Activated naive CD4-positive, alpha-beta T cell treated with anti-CD3 and anti-CD28 coated beads, Interleukin-2, amount 10 ng/mL, durations not matched to agents 7 days and 5 days (primary cell): ENCODE results near the gene UTRN.

Source experiments
- CTCF ChIA-PET: fragments of 350-600 bp; sonication (Branson Sonifier 250); formaldehyde crosslinking; loops from one replicate; lab custom pipeline; 2021; ENCODE audit warnings: antibody characterized with exemption; lab: Charles Lee
- DNase-seq: peaks from one replicate; pipeline ENCODE4 v3.0.0-alpha.2; 2020
- H3K27ac Mint-ChIP-seq: one replicate; pipeline ENCODE4 v1.8.0; 2021; ENCODE audit warnings: mild to moderate bottlenecking, moderate library complexity, mixed read lengths
- H3K27me3 Mint-ChIP-seq: one replicate; pipeline ENCODE4 v1.8.0; 2021; ENCODE audit warnings: mild to moderate bottlenecking, mixed read lengths
- H3K36me3 Mint-ChIP-seq: one replicate; pipeline ENCODE4 v1.8.0; 2021; ENCODE audit warnings: mixed read lengths
- H3K4me1 Mint-ChIP-seq: one replicate; pipeline ENCODE4 v1.8.0; 2021; ENCODE audit warnings: mixed read lengths
- H3K4me3 Mint-ChIP-seq: one replicate; pipeline ENCODE4 v1.8.0; 2021; ENCODE audit warnings: mild to moderate bottlenecking, moderate library complexity, mixed read lengths
- H3K9me3 Mint-ChIP-seq: one replicate; pipeline ENCODE4 v1.8.0; 2021; ENCODE audit warnings: mixed read lengths

Gene UTRN

DNA sequence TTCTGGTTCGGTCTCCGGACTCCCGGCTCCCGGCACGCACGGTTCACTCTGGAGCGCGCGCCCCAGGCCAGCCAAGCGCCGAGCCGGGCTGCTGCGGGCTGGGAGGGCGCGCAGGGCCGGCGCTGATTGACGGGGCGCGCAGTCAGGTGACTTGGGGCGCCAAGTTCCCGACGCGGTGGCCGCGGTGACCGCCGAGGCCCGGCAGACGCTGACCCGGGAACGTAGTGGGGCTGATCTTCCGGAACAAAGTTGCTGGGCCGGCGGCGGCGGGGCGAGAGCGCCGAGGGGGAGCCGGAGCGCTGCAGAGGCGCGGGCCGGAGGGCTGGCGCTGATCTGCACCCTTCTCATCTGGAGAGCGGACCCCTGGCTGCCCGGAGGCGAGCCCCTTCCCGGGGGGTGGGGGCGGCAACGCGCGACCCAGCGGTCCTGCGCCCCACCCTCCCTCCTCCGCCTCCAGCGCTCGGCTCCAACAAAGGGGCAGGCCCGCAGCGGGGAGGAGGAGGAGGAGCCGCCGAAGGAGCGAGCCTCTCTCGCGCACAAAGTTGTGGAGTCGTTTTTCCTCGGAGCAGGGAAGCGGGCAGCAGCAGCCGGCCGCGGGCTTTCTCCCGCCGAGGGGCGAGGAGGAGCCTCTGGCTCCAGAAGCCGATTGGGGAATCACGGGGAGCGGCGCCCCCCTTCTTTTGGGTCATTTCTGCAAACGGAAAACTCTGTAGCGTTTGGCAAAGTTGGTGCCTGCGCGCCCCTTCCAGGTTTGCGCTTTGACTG lies at the start of gene UTRN:
UTRN (plus strand) TSS at position 553 of the 765 bp plus-strand sequence. CDS start 6,494 bp downstream, outside the sequence.
- CTCF ChIA-PET = interaction anchor here (1.0 to 1.4 kb wide), 2 partner anchors 197 kb away, joined by 3 to 7 read pairs; no protein-coding TSS in a partner anchor

DNA sequence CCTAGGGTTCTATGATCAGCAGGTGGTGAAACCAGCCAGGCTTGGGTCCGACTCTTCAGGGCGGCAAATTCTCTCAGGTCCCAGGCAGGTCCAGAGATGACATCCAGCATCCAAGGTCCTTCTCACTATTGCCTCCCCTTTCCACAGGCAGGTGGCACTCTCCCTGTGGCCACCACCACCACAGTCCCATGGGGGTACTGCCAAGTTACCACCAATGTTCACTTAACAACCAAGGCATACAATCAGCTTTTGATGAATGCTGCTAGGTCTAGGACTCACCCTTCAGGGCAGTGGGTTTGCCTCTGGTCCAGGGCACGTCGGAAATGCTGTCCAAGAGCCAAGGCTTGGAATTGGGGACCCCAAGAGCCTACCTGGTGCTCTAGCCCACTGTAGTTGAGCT lies 40.4 kb upstream of the UTRN start:
- no peak for DNase-seq
- H3K27ac Mint-ChIP-seq = no peak overlapping the region
- H3K9me3 Mint-ChIP-seq = peaks cover 6% of the 10 kb centered on the region
- peaks cover 2% of the 10 kb centered on the region for H3K4me1 Mint-ChIP-seq
- H3K4me3 Mint-ChIP-seq = no peak overlapping the region
- no peaks in the 10 kb centered on the region for H3K36me3 Mint-ChIP-seq
- H3K27me3 Mint-ChIP-seq = peaks cover 25% of the 10 kb centered on the region
- CTCF ChIA-PET = no interaction called here

More for the DNA sequence above, at the start of gene UTRN:
- H3K27me3 Mint-ChIP-seq = peaks cover 65% of the 10 kb centered on the region
- peak within 1 kb of the TSS; percentile 83 for H3K4me3 Mint-ChIP-seq
- no peaks in the 10 kb centered on the region for H3K9me3 Mint-ChIP-seq
- no peaks in the 10 kb centered on the region for H3K36me3 Mint-ChIP-seq
- peak within 1 kb of the TSS; percentile 71 for H3K27ac Mint-ChIP-seq
- peak; percentile 61 for DNase-seq
- peaks cover 28% of the 10 kb centered on the region for H3K4me1 Mint-ChIP-seq

DNA sequence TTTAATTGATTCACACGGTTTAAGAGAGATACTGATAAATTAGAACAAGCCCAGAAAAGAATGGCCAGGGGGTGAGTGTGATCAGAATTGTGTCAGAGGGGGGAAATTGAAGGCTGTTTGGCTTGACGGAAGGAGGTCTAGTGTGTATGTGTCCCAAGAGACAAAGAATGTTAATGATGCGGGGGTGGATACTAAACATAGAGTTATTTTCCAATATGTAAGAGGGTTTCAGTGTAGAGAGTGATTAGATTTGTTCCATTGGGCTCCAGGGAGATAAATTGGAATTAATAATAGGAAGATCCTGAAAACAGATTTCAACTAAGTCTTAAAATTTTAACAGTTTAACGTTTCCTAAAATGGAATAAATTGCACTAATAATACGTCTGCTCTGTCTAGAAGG lies 38.1 kb upstream of the UTRN start:
- Mint-ChIP-seq H3K27me3 (peaks cover 25% of the 10 kb centered on the region), H3K9me3 (peaks cover 6% of the 10 kb centered on the region), H3K27ac (no peak overlapping the region), H3K36me3 (no peaks in the 10 kb centered on the region), H3K4me3 (no peak overlapping the region), H3K4me1 (peaks cover 2% of the 10 kb centered on the region)
- CTCF ChIA-PET = no interaction called here
- DNase-seq = no peak

DNA sequence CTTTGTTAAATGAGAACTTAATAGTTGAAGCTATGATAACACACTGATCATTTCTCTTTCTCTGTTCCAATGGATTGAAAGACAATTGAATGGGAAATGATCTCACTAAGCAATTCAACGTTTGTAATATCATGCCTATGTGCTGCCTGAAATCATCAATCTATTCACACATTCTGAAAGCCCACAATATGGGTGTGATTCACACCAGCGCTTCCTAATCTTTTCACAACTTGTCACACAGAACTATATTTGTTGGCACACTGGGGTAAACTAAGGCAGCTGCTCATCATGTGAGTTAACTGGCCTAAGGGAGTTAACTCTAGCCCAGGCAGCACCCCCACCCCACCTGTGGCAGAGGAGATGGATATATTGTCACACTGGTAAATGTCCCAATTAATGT lies 37.1 kb upstream of the UTRN start:
- no peak for DNase-seq
- Mint-ChIP-seq H3K27me3 (peaks cover 20% of the 10 kb centered on the region), H3K9me3 (peaks cover 6% of the 10 kb centered on the region), H3K36me3 (no peaks in the 10 kb centered on the region), H3K27ac (no peak overlapping the region), H3K4me1 (peaks cover 2% of the 10 kb centered on the region), H3K4me3 (no peak overlapping the region)
- CTCF ChIA-PET = interaction anchor here (0.6 to 0.7 kb wide), 2 partner anchors 143 to 205 kb away, joined by 3 to 4 read pairs; no protein-coding TSS in a partner anchor

DNA sequence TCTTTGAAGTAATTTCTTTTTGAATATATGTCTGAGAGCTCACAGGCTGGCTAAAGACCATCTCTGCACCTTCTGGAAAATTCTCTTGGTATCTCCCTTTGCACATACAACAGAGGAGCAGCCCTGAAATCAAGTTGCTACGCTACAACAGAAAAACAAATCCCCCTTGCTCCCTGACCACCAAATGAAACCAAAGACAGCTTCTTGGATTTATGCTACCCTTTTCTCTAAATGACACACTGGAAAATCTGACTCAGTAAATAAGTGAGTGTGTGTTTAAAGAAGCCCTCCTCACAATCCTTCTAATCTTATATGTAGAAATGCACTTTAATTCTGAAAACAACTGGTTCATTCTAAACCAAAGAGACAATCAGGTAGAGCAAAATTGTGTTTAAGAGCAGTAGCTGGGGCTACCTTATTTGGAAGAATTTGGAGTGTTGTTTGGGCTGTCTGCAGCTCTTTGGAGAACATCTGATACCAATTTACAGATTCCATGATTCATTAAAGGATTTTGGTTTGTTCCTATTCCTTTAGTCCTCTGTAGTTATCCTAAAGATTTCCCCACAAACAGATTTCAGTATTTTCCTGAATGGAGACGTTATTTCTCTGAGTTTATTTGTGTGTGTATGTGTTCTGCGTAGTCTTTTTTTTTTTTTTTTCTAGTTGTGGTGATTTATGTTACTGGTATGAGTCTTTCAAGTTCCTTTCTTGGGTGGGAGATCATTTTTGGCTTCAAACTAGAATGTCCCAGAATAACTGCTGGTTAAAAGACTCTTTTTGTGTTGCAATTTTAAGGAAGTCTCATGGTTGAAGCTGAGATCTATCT lies 36.4 kb upstream of the UTRN start:
- Mint-ChIP-seq H3K27ac (no peak overlapping the region), H3K4me1 (peaks cover 2% of the 10 kb centered on the region), H3K27me3 (peaks cover 16% of the 10 kb centered on the region), H3K9me3 (peaks cover 6% of the 10 kb centered on the region), H3K36me3 (no peaks in the 10 kb centered on the region), H3K4me3 (no peak overlapping the region)
- no peak for DNase-seq
- CTCF ChIA-PET = interaction anchor here (0.6 kb wide), 1 partner anchor 144 kb away, joined by 3 read pairs; no protein-coding TSS in a partner anchor

DNA sequence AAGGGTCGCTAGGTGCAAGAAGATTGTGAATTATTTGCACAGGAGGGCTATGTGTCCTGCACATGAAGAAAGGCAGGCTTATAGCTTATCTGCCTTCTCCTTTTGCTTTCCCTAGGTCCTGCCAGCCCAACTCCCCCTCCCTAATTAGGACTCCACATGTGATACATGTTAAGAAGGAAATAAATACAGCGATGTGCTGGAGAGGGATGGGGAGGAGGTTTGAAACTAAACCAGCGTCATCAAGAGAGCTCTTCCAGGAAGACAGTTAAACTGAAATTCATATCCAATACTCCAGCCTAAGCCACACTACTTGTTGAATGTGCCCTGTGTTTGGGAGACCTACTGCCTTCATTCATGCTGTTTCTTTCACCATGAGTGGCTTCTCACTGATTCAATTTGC lies 34.9 kb upstream of the UTRN start:
- Mint-ChIP-seq H3K9me3 (peaks cover 6% of the 10 kb centered on the region), H3K27ac (no peak overlapping the region), H3K36me3 (no peaks in the 10 kb centered on the region), H3K4me3 (no peak overlapping the region), H3K4me1 (peaks cover 2% of the 10 kb centered on the region), H3K27me3 (peaks cover 7% of the 10 kb centered on the region)
- no peak for DNase-seq
- CTCF ChIA-PET = interaction anchor here (0.6 kb wide), 1 partner anchor 31 kb away, joined by 3 read pairs; no protein-coding TSS in a partner anchor

DNA sequence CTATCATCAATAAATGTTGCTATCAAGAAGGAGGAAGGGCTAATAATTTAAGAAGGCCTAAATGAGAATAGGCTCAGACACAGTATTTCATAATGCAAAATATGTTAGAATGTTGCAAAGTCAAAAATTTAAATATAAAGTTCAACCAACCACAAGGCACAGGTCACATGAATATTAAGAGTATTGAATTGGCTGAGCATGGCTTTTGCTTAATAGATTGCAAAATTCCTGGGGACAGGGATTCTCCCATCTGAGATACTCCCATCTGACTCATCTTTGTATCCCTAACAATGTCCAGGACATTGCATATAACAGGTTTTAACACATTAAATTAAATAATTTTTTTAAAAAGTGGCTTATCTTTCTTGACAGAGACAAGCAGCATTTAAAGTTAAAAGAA lies 32.9 kb upstream of the UTRN start:
- peaks cover 6% of the 10 kb centered on the region for H3K27me3 Mint-ChIP-seq
- peaks cover 2% of the 10 kb centered on the region for H3K4me1 Mint-ChIP-seq
- no peak overlapping the region for H3K4me3 Mint-ChIP-seq
- no peaks in the 10 kb centered on the region for H3K9me3 Mint-ChIP-seq
- no peak overlapping the region for H3K27ac Mint-ChIP-seq
- CTCF ChIA-PET = no interaction called here
- DNase-seq = no peak
- H3K36me3 Mint-ChIP-seq = no peaks in the 10 kb centered on the region

DNA sequence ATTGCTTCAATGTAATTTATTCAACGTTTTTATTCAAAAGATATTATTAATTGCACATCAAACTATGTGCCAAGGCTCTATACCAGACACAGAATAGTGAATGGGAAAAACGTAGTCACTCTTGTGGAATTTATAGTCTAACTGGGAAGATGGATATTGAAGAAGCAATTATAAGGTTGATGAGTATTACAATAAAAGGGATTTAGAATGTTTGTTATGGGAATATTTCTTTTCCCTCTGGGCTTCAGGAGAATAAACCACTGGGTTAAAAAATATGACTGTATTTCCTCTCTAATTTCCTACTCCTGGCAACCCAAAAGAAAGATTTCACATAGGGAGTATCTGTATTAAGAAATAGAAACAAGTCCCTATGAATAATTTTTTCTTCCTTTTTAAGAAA lies 25.1 kb upstream of the UTRN start:
- Mint-ChIP-seq H3K9me3 (no peaks in the 10 kb centered on the region), H3K27ac (no peak overlapping the region), H3K4me3 (no peak overlapping the region), H3K36me3 (no peaks in the 10 kb centered on the region), H3K4me1 (no peaks in the 10 kb centered on the region), H3K27me3 (peaks cover 11% of the 10 kb centered on the region)
- CTCF ChIA-PET = no interaction called here
- no peak for DNase-seq

DNA sequence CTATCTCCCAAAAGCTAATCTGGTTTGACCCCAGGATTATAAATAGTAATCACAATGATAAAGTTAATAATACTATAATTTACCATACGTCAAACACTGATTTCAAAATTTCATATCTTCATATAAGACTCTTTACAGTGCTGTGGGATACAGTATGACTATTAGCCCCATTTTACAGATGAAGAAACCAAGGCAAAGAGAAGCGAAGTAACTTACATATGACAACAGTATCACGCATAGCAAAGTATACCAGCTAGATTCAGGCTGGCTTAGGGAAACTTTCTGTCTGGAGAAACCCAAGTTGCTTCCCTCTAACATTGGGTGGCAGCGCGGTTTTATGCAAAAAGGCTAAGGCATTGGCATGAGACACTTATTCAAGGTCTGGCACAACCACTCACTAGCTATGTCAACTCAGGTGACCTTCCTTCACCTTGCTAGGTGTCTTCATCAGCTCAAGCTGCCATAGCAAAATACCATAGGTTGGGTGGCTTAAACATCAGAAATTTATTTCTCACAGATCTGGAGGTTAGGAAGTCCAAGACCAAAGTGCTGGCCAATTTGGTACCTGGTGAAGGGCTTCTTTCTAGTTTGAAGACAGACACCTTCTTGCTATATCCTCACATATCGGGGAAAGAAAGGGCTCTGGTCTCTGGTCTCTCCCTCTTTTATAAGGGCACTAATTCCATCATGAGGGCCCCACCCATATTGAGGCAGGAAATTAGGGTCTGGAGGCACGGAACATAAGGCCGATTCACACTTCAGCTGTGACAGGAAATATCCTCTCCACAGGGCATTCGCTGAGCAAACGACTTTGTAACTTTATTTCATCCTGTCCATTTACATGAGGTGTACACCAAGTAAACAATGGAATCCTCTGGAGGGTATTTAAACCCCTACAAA lies 22.4 kb upstream of the UTRN start:
- DNase-seq = peak; percentile 48
- CTCF ChIA-PET = interaction anchor here (1.6 to 1.8 kb wide), 2 partner anchors 9 to 219 kb away, joined by 4 to 12 read pairs; no protein-coding TSS in a partner anchor
- Mint-ChIP-seq H3K4me1 (no peaks in the 10 kb centered on the region), H3K27ac (no peak overlapping the region), H3K9me3 (no peaks in the 10 kb centered on the region), H3K4me3 (no peak overlapping the region), H3K36me3 (no peaks in the 10 kb centered on the region), H3K27me3 (peaks cover 5% of the 10 kb centered on the region)

DNA sequence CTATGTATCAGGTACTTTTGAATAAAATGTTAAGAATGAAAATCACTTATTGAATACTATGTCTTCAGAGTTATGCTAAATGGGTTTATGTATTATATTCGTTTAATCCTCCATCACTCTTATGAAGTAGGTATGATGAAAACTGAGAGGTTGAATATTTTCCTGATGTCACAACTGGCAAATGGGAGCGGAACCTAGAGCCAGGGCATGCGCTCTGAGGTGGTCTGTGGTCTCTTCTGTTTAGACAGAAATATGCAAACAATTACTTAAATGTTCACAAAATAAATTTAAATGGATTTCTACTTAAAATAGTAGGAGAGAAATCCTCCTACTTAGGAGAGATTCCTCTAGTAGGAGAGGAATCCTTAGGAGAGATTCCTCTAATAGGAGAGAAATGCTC lies 21.3 kb upstream of the UTRN start:
- Mint-ChIP-seq H3K4me3 (no peak overlapping the region), H3K27ac (no peak overlapping the region), H3K27me3 (peaks cover 5% of the 10 kb centered on the region), H3K36me3 (no peaks in the 10 kb centered on the region), H3K9me3 (no peaks in the 10 kb centered on the region), H3K4me1 (no peaks in the 10 kb centered on the region)
- DNase-seq = no peak
- CTCF ChIA-PET = no interaction called here

DNA sequence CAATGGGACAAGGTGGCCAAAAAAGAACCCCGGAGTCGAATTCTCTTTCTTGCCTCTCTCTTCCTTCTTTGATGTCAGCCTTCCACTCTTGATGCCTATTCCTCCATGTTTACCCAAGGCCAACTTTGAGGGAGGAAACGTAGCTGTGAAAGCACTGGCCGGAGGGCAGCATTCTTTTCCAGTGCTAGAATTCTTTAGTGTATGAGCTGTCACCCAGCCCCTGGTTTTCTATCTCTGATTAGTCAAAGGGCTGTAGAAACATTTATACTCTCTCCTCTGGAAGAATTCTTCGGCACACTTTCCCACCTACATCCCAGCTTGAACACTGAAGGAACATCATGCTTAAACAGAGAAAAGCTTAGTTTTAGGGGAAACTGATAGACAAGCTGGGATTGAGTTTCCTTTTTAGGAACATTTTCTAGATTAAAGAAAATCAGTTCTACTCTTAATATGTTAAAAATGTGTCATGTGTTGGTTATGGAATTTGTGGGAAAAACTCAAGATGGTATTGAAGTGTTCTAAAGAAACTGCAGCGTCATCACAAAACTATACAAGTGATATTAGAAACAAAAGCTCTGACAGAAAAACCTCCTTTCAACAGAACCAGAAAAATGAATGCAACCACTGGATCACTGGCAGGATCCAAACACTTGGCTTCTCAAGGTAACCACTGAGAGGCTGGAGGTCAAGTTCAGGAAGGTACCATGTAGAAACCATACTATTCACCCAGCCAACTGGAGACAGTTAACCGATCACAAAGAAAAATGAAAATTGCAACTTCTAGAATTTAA lies 20.7 kb upstream of the UTRN start:
- DNase-seq = no peak
- H3K36me3 Mint-ChIP-seq = no peaks in the 10 kb centered on the region
- no peaks in the 10 kb centered on the region for H3K4me1 Mint-ChIP-seq
- no peak overlapping the region for H3K27ac Mint-ChIP-seq
- no peak overlapping the region for H3K4me3 Mint-ChIP-seq
- H3K27me3 Mint-ChIP-seq = peaks cover 5% of the 10 kb centered on the region
- no peaks in the 10 kb centered on the region for H3K9me3 Mint-ChIP-seq
- CTCF ChIA-PET = interaction anchor here (1.0 kb wide), 1 partner anchor 218 kb away, joined by 3 read pairs; no protein-coding TSS in a partner anchor

DNA sequence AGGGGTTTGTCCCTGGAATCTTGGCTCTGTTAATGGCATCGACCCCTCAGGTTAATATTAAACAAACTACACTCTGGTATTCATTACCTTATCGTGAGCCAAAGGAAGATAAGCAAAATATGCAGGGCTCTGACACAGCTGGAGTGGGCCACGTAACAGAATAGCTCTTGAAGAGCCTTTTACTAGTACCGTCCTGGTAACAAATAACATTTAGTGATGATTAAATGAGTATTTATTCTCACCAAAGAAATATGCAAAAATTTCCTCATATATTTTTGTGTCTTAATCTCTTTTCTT lies 20.1 kb upstream of the UTRN start:
- CTCF ChIA-PET = interaction anchor here (1.0 kb wide), 1 partner anchor 217 kb away, joined by 3 read pairs; no protein-coding TSS in a partner anchor
- H3K4me3 Mint-ChIP-seq = no peak overlapping the region
- H3K36me3 Mint-ChIP-seq = no peaks in the 10 kb centered on the region
- H3K9me3 Mint-ChIP-seq = no peaks in the 10 kb centered on the region
- no peaks in the 10 kb centered on the region for H3K4me1 Mint-ChIP-seq
- DNase-seq = no peak
- peaks cover 5% of the 10 kb centered on the region for H3K27me3 Mint-ChIP-seq
- no peak overlapping the region for H3K27ac Mint-ChIP-seq

DNA sequence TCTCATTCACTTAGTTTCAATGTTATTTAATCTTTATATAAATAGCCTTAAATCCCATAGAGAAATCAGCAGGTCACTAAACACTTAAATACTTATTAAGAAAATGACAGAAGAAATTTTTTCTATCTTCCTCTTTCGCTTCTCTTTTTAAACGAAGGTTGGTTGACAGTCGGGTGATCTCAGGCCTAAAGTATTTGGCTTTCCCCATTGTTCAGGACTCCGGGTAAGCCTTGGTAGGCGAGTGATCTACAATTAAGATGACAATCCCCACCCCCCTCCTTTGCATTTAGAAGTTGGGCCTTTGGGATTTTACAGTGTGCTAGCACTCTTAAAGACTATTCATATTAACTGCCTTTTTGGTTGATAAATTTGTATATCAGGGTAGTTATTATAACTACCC lies 19.7 kb upstream of the UTRN start:
- Mint-ChIP-seq H3K27ac (no peak overlapping the region), H3K9me3 (no peaks in the 10 kb centered on the region), H3K4me1 (no peaks in the 10 kb centered on the region), H3K4me3 (no peak overlapping the region), H3K27me3 (peaks cover 5% of the 10 kb centered on the region), H3K36me3 (no peaks in the 10 kb centered on the region)
- no peak for DNase-seq
- CTCF ChIA-PET = interaction anchor here (1.0 kb wide), 1 partner anchor 217 kb away, joined by 3 read pairs; no protein-coding TSS in a partner anchor
